ENCODE measurements around the gene DPEP2NB.

DPEP2NB gene

DNA sequence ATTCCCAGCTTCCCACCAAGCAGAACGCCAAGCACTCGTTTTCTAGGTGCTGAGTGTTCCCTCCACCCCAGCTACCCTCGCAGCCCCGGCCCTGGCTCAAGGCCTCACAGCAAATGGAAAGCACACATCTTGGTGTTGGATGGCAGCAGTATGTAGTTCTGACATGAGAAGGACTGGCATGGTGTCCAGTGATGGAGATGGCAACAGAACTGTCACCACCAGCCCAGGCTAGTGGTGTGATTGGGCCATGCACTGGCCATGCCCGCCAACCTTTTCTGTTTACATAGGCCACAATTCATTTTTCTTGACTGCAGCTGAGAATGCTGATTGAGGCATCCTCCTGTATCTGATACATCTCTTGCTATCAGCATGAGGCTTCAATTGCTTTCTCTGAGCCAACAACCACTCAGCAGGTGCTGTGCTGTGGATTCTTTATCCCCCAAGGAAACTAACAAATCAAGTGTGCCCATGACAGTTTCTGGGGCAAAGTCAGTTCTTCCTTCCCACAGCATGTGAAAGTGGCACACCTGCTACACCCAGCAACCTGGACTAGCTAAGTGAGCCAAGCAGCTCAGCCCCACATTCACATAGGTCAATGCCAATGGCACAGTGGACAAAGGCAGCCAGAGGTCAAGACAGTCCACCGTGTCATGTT, 51.1 kb downstream of the DPEP2NB start:
- no peak overlapping the region for H3K27ac ChIP-seq (ENCODE audit: low read depth, low read length)
- peaks cover 25 to 72% of the 10 kb centered on the region in 2 donors for H3K4me1 ChIP-seq (ENCODE audit: control insufficient read depth in 1 of 2, insufficient read depth in 2 of 2, low read length in 2 of 2)

DNA sequence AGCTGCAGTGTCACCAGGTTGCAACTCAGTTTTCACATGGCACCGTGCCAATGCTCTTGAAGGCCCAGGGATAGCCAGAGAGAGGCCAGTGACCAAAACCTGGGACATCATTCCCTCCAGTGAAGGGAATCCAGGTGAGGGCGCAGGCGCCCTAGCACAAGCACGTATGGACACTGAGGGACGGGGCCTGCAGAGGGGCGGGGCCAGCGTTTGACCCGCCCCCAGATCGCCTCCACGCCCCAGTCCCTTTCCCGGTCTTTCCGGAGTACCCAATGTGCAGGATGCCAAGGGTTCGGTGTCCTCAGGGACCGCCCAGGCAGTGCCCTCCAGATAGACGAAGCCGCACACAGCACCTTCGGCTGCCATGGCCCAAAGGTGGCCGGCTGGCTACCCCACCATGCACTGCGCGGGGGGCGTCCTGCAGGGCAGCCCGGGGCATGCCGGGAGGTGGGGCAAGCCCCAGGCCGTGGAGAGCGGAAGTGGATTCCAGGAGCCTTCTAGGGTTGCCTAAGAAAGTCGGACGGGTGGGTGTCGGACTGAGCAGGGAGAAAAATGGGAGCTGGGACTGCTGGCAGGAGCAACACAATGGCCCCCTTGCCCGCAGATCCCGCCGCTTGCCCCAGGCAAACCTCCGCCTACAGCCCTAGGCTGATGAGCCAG, 51.9 kb downstream of the DPEP2NB start:
- peaks cover 3 to 24% of the 10 kb centered on the region in 2 donors for H3K36me3 ChIP-seq (ENCODE audit: control insufficient read depth in 1 of 2, insufficient read depth in 2 of 2, low read length in 2 of 2)
- H3K4me3 ChIP-seq (ENCODE audit: low read depth in 1 of 2, low read length in 2 of 2) = no peak overlapping the region
- no peaks in the 10 kb centered on the region for H3K9me3 ChIP-seq (ENCODE audit: control insufficient read depth in 1 of 2, low read length in 2 of 2)
- no peak overlapping the region for H3K9ac ChIP-seq (ENCODE audit: low read depth in 1 of 2, low read length in 2 of 2)
- H3K27ac ChIP-seq (ENCODE audit: low read depth, low read length) = no peak overlapping the region
- peaks cover 25 to 69% of the 10 kb centered on the region in 2 donors for H3K4me1 ChIP-seq (ENCODE audit: control insufficient read depth in 1 of 2, insufficient read depth in 2 of 2, low read length in 2 of 2)
- H3K27me3 ChIP-seq (ENCODE audit: control insufficient read depth in 1 of 2, insufficient read depth in 2 of 2, low read length in 2 of 2) = peaks cover 0 to 3% of the 10 kb centered on the region in 2 donors

More for the DNA sequence above, 51.1 kb downstream of the DPEP2NB start:
- Histone ChIP-seq H3K27me3 (ENCODE audit: control insufficient read depth in 1 of 2, insufficient read depth in 2 of 2, low read length in 2 of 2) (peaks cover 0 to 3% of the 10 kb centered on the region in 2 donors), H3K9me3 (ENCODE audit: control insufficient read depth in 1 of 2, low read length in 2 of 2) (no peaks in the 10 kb centered on the region), H3K36me3 (ENCODE audit: control insufficient read depth in 1 of 2, insufficient read depth in 2 of 2, low read length in 2 of 2) (peaks cover 3 to 24% of the 10 kb centered on the region in 2 donors), H3K9ac (ENCODE audit: low read depth in 1 of 2, low read length in 2 of 2) (no peak overlapping the region), H3K4me3 (ENCODE audit: low read depth in 1 of 2, low read length in 2 of 2) (no peak overlapping the region)

Data from duodenal mucosa (tissue), 2 donors.